ENCODE measurements around the gene RNF186. TPM values are rescaled to one million over a fixed set of nuclear protein-coding genes. Genes with fewer than 3 reads are reported as not detected.
"Not testable (repeated sequence)": the region's sequence is repeated elsewhere in the genome, so short reads cannot be mapped to it uniquely, and the experiment has no call there.

RNF186 gene
- total RNA-seq, 1 donor from 2014 or later: not detected

GRCh38 chr1:19831441-19831840 is 16.4 kb upstream of the RNF186 start:
- intact Hi-C loops (cut with DNase I): no loop called here
- no peak for ATAC-seq
- no peak for DNase-seq (ENCODE audit: missing footprints)

GRCh38 chr1:19828546-19828945 is 13.5 kb upstream of the RNF186 start:
- intact Hi-C loops (cut with DNase I): no loop called here
- DNase-seq (ENCODE audit: missing footprints): no peak
- no peak for ATAC-seq

- ATAC-seq (no peak), DNase-seq (ENCODE audit: missing footprints) (no peak)
- intact Hi-C loops (cut with DNase I): no loop called here
These were observed 10.2 kb upstream of the RNF186 start for GRCh38 chr1:19825298-19825697.

- ATAC-seq: no peak
- intact Hi-C loops (cut with DNase I): no loop called here
- no peak for DNase-seq (ENCODE audit: missing footprints)
These were observed 9.5 kb upstream of the RNF186 start for GRCh38 chr1:19824541-19824940.

- intact Hi-C loops (cut with DNase I): no loop called here
- DNase-seq (ENCODE audit: missing footprints) (no peak), ATAC-seq (no peak)
These were observed 9.0 kb upstream of the RNF186 start for GRCh38 chr1:19824036-19824435.

- intact Hi-C loops (cut with DNase I): no loop called here
- no peak for ATAC-seq
- no peak for DNase-seq (ENCODE audit: missing footprints)
These were observed 4.6 kb upstream of the RNF186 start for GRCh38 chr1:19819701-19820100.

- DNase-seq (ENCODE audit: missing footprints) (no peak), ATAC-seq (no peak)
- intact Hi-C loops (cut with DNase I): no loop called here
These were observed 3.2 kb upstream of the RNF186 start for GRCh38 chr1:19818324-19818723.

- intact Hi-C loops (cut with DNase I): no loop called here
- DNase-seq (ENCODE audit: missing footprints) (no peak), ATAC-seq (no peak)
These were observed 2.1 kb upstream of the RNF186 start for GRCh38 chr1:19817160-19817559.

GRCh38 chr1:19816737-19817086 is 1.6 kb upstream of the RNF186 start:
- ATAC-seq; intact Hi-C loops (cut with DNase I): not testable (repeated sequence)

GRCh38 chr1:19815801-19816736 is 986 bp upstream of the RNF186 start:
- no peak for DNase-seq (ENCODE audit: missing footprints)
- intact Hi-C loops (cut with DNase I): no loop called here
- ATAC-seq: no peak

More at GRCh38 chr1:19816737-19817086, 1.6 kb upstream of the RNF186 start:
- DNase-seq (ENCODE audit: missing footprints): not testable (repeated sequence)

GRCh38 chr1:19814244-19814661 is 830 bp downstream of the RNF186 start:
- ATAC-seq: no peak
- DNase-seq (ENCODE audit: missing footprints): no peak
- intact Hi-C loops (cut with DNase I): no loop called here

- ATAC-seq: no peak
- intact Hi-C loops (cut with DNase I): no loop called here
- DNase-seq (ENCODE audit: missing footprints): no peak
These were observed 1.5 kb downstream of the RNF186 start for GRCh38 chr1:19813643-19813960.

GRCh38 chr1:19812875-19813642 is 2.0 kb downstream of the RNF186 start:
- DNase-seq (ENCODE audit: missing footprints): no peak
- intact Hi-C loops (cut with DNase I): no loop called here
- ATAC-seq: no peak

GRCh38 chr1:19811206-19811851 is 3.8 kb downstream of the RNF186 start:
- intact Hi-C loops (cut with DNase I): no loop called here
- ATAC-seq: no peak
- no peak for DNase-seq (ENCODE audit: missing footprints)

GRCh38 chr1:19809044-19809750 is 5.9 kb downstream of the RNF186 start:
- ATAC-seq (no peak), DNase-seq (ENCODE audit: missing footprints) (no peak)
- intact Hi-C loops (cut with DNase I): no loop called here

GRCh38 chr1:19808351-19808750 is 6.7 kb downstream of the RNF186 start:
- no peak for DNase-seq (ENCODE audit: missing footprints)
- intact Hi-C loops (cut with DNase I): no loop called here
- ATAC-seq: no peak

GRCh38 chr1:19804831-19805251 is 10.2 kb downstream of the RNF186 start:
- DNase-seq (ENCODE audit: missing footprints) (no peak), ATAC-seq (peak; percentile 30)
- intact Hi-C loops (cut with DNase I): no loop called here

GRCh38 chr1:19802269-19802668 is 12.8 kb downstream of the RNF186 start:
- intact Hi-C loops (cut with DNase I): no loop called here
- no peak for DNase-seq (ENCODE audit: missing footprints)
- ATAC-seq: no peak
